ENCODE measurements around the gene SLC6A3.

The SLC6A3 gene

GRCh38 chr5:1359031-1359645, 86.1 kb downstream of the SLC6A3 start:
- POLR2A ChIA-PET: interaction anchor here (1.0 to 1.5 kb wide), 2 partner anchors 12 to 14 kb away, joined by 4 to 5 read pairs; partner anchors contain the start of gene CLPTM1L
- TF ChIP-seq NFRKB (IDR thresholded peaks at IDR 0.05): no peak
- TF ChIP-seq ARNT (IDR thresholded peaks at IDR 0.05): no peak
- no peak for TF ChIP-seq FOXA1 (IDR thresholded peaks at IDR 0.05)
- TF ChIP-seq LEF1 (IDR thresholded peaks at IDR 0.05; ENCODE audit: borderline replicate concordance): no peak
- no peak for TF ChIP-seq FOXK2 (IDR thresholded peaks at IDR 0.05)
- no peak for TF ChIP-seq BHLHE40 (IDR thresholded peaks at IDR 0.05; ENCODE audit: borderline replicate concordance)
- no peak for TF ChIP-seq SP1 (IDR thresholded peaks at IDR 0.05)
- no peak for TF ChIP-seq ELF4 (IDR thresholded peaks at IDR 0.05)
- DNase-seq (ENCODE audit: extremely low spot score): no peak
- CTCF ChIA-PET: no interaction called here

GRCh38 chr5:1358726-1359025, 86.6 kb downstream of the SLC6A3 start:
- ChIA-PET POLR2A (interaction anchor here (1.0 to 1.5 kb wide), 2 partner anchors 11 to 14 kb away, joined by 4 to 5 read pairs; partner anchors contain the start of gene CLPTM1L), CTCF (no interaction called here)
- TF ChIP-seq NFRKB (IDR thresholded peaks at IDR 0.05): no peak
- no peak for TF ChIP-seq HDGF (IDR thresholded peaks at IDR 0.05; ENCODE audit: borderline replicate concordance)
- TF ChIP-seq ELF4 (IDR thresholded peaks at IDR 0.05): no peak
- no peak for TF ChIP-seq SP1 (IDR thresholded peaks at IDR 0.05)
- TF ChIP-seq ZNF384 (IDR thresholded peaks at IDR 0.05): no peak
- TF ChIP-seq ARNT (IDR thresholded peaks at IDR 0.05): no peak
- no peak for TF ChIP-seq FOXA1 (IDR thresholded peaks at IDR 0.05)
- no peak for TF ChIP-seq TARDBP (IDR thresholded peaks at IDR 0.05)
- TF ChIP-seq, protein P1, sequence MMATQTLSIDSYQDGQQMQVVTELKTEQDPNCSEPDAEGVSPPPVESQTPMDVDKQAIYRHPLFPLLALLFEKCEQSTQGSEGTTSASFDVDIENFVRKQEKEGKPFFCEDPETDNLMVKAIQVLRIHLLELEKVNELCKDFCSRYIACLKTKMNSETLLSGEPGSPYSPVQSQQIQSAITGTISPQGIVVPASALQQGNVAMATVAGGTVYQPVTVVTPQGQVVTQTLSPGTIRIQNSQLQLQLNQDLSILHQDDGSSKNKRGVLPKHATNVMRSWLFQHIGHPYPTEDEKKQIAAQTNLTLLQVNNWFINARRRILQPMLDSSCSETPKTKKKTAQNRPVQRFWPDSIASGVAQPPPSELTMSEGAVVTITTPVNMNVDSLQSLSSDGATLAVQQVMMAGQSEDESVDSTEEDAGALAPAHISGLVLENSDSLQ (IDR thresholded peaks at IDR 0.05): no peak
- DNase-seq (ENCODE audit: extremely low spot score): no peak

- ChIA-PET POLR2A (interaction anchor here (1.1 kb wide), 1 partner anchor 9 kb away, joined by 3 read pairs; no protein-coding TSS in a partner anchor), CTCF (no interaction called here)
- no peak for DNase-seq (ENCODE audit: extremely low spot score)
- TF ChIP-seq ELF4 (IDR thresholded peaks at IDR 0.05) (no peak), LEF1 (IDR thresholded peaks at IDR 0.05; ENCODE audit: borderline replicate concordance) (no peak), FOXA1 (IDR thresholded peaks at IDR 0.05) (no peak), SP1 (IDR thresholded peaks at IDR 0.05) (no peak), CTBP1 (IDR thresholded peaks at IDR 0.05; ENCODE audit: borderline replicate concordance) (no peak), ZNF384 (IDR thresholded peaks at IDR 0.05) (no peak), L3MBTL2 (conservative IDR thresholded peaks at IDR 0.05) (no peak), TARDBP (IDR thresholded peaks at IDR 0.05) (no peak), NFRKB (IDR thresholded peaks at IDR 0.05) (no peak), BHLHE40 (IDR thresholded peaks at IDR 0.05; ENCODE audit: borderline replicate concordance) (no peak), FOXK2 (IDR thresholded peaks at IDR 0.05) (no peak), SUZ12 (IDR thresholded peaks at IDR 0.05) (no peak), FOXM1 (IDR thresholded peaks at IDR 0.05; ENCODE audit: borderline replicate concordance) (no peak), HDGF (IDR thresholded peaks at IDR 0.05; ENCODE audit: borderline replicate concordance) (no peak), ARNT (IDR thresholded peaks at IDR 0.05) (no peak)
- TF ChIP-seq, protein P1 (IDR thresholded peaks at IDR 0.05): no peak
These were observed 87.1 kb downstream of the SLC6A3 start for GRCh38 chr5:1357946-1358725.

DNA sequence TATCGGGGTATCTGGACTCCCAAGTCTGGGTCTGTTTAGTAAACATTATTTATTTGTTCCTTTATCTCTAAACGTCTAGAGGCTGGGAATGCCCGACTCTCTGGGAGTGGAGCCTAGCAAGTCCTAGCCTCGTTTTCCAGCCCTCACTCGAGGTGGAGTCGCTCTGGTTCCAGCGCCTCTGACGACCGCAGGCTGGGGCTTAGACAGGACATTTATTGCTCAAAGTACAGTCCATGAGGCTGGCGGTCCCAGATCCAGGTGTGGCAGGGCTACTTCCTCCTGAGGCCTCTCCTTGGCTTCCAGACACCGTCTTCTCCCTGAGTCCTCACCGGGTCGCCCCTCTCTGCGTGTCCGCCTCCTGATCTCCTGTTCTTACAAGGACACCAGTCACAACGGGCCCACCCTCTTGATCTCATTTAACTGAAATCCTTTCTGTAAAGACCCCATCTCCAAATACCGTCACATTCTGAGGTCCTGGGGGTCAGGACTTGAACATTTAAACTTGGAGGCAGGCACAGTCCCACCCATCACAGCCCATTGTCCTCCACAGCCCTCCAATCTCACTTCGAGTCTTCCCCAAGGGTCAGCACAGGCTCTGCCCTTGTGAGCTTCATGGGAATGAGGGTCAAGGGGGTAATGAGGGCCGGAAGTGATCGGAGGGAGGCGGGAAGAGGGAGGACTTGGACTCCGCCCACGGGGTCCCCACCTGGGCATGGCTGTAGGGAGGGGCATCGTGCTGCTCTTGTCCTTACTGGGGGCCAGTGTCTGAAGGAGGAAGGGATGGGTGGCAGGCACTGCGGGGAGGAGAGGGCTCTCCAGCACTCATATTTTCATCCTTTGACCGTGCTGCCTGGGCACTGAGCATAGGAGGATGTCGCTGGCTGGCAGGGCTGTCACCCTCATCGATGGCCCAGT, 88.1 kb downstream of the SLC6A3 start:
- ChIA-PET CTCF (no interaction called here), POLR2A (interaction anchor here (1.1 kb wide), 1 partner anchor 8 kb away, joined by 3 read pairs; no protein-coding TSS in a partner anchor)
- TF ChIP-seq FOXM1 (IDR thresholded peaks at IDR 0.05; ENCODE audit: borderline replicate concordance) (no peak), NFRKB (IDR thresholded peaks at IDR 0.05) (no peak), BHLHE40 (IDR thresholded peaks at IDR 0.05; ENCODE audit: borderline replicate concordance) (no peak), TARDBP (IDR thresholded peaks at IDR 0.05) (no peak), HDGF (IDR thresholded peaks at IDR 0.05; ENCODE audit: borderline replicate concordance) (no peak), LEF1 (IDR thresholded peaks at IDR 0.05; ENCODE audit: borderline replicate concordance) (no peak), CTBP1 (IDR thresholded peaks at IDR 0.05; ENCODE audit: borderline replicate concordance) (no peak), FOXK2 (IDR thresholded peaks at IDR 0.05) (no peak), SP1 (IDR thresholded peaks at IDR 0.05) (no peak), SUZ12 (IDR thresholded peaks at IDR 0.05) (no peak), ARNT (IDR thresholded peaks at IDR 0.05) (no peak), ELF4 (IDR thresholded peaks at IDR 0.05) (no peak), L3MBTL2 (conservative IDR thresholded peaks at IDR 0.05) (no peak), FOXA1 (IDR thresholded peaks at IDR 0.05) (no peak), ZNF384 (IDR thresholded peaks at IDR 0.05) (no peak)
- TF ChIP-seq, protein P1 (IDR thresholded peaks at IDR 0.05): no peak
- DNase-seq (ENCODE audit: extremely low spot score): no peak

DNA sequence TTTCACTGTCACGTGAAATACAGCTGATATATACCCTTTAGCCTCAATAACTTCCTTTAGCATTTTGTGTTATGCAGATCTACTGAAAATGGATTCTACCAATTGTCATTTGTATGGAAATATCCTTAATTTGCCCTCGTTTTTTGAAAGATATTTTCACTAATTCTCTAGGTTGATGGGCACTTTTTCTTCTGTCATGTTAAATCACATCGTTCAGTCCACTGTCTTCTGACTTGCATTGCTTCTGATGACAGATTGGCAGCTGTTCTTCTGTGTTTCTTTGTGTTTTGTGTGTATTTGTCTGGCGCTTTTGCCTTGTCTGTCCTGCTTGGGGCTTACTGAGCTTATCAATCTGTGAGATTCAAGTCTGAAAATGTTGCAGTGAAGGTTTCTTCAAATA, 90.7 kb downstream of the SLC6A3 start:
- CTCF ChIA-PET: no interaction called here
- DNase-seq (ENCODE audit: extremely low spot score): no peak
- POLR2A ChIA-PET: interaction anchor here (2.0 kb wide), 1 partner anchor 9 kb away, joined by 13 read pairs; the partner anchor contains the start of gene CLPTM1L
- no peak for TF ChIP-seq ARNT (IDR thresholded peaks at IDR 0.05)
- TF ChIP-seq NFRKB (IDR thresholded peaks at IDR 0.05): no peak
- TF ChIP-seq ELF4 (IDR thresholded peaks at IDR 0.05): no peak
- TF ChIP-seq FOXK2 (IDR thresholded peaks at IDR 0.05): no peak
- no peak for TF ChIP-seq L3MBTL2 (conservative IDR thresholded peaks at IDR 0.05)

Measured in HEK293T (cell line).